ENCODE data around the gene RASSF9.

DNA sequence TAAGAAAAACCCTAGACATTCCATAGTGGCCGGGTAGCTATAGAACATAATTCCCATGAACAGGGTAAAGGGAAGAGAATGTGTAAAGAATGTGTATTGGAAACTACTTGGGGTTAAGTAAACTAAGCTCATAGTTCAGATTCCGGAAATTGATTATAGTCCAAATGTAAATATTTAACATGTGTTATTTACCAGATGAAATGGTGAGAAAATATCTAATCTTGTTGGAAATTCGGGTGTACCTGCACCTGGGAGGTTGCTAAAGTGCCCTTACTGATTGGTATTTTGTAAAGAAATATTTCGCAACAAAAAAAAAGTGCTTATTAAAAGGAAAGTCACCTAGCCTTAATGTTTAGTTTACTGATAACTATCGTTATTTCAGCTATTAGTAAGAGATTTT, 14.4 kb downstream of the RASSF9 start:
- TF ChIP-seq ASH2L (IDR thresholded peaks at IDR 0.05; ENCODE audit: borderline replicate concordance, low read depth) (no peak), NR2F1 (conservative IDR thresholded peaks at IDR 0.05) (no peak), PAX8 (IDR thresholded peaks at IDR 0.05) (no peak), RAD21 (IDR thresholded peaks at IDR 0.05; ENCODE audit: insufficient read depth, low read depth, low read length) (no peak), CHD2 (IDR thresholded peaks at IDR 0.05; ENCODE audit: borderline replicate concordance, low read depth, low read length) (no peak), SP1 (IDR thresholded peaks at IDR 0.05; ENCODE audit: low read depth, low read length) (no peak), RFX5 (IDR thresholded peaks at IDR 0.05; ENCODE audit: low read depth, low read length) (no peak), EP300 (IDR thresholded peaks at IDR 0.05; ENCODE audit: borderline replicate concordance in 1 of 2, control insufficient read depth in 1 of 2, low read depth in 2 of 2, low read length in 2 of 2) (no peak), POLR2A (IDR thresholded peaks at IDR 0.05; ENCODE audit: low read depth, low read length) (no peak), CEBPB (IDR thresholded peaks at IDR 0.05; ENCODE audit: borderline replicate concordance in 1 of 2, low read depth in 2 of 2, low read length in 2 of 2) (no peak)
- TF ChIP-seq, protein P1, sequence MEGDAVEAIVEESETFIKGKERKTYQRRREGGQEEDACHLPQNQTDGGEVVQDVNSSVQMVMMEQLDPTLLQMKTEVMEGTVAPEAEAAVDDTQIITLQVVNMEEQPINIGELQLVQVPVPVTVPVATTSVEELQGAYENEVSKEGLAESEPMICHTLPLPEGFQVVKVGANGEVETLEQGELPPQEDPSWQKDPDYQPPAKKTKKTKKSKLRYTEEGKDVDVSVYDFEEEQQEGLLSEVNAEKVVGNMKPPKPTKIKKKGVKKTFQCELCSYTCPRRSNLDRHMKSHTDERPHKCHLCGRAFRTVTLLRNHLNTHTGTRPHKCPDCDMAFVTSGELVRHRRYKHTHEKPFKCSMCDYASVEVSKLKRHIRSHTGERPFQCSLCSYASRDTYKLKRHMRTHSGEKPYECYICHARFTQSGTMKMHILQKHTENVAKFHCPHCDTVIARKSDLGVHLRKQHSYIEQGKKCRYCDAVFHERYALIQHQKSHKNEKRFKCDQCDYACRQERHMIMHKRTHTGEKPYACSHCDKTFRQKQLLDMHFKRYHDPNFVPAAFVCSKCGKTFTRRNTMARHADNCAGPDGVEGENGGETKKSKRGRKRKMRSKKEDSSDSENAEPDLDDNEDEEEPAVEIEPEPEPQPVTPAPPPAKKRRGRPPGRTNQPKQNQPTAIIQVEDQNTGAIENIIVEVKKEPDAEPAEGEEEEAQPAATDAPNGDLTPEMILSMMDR (IDR thresholded peaks at IDR 0.05 in 2 of 3, conservative IDR thresholded peaks at IDR 0.05 in 1 of 3; ENCODE audit: control insufficient read depth in 2 of 3, extremely low read depth in 1 of 3, insufficient read depth in 1 of 3, low read depth in 3 of 3, low read length in 3 of 3), result no peak
- TF ChIP-seq, protein P2, sequence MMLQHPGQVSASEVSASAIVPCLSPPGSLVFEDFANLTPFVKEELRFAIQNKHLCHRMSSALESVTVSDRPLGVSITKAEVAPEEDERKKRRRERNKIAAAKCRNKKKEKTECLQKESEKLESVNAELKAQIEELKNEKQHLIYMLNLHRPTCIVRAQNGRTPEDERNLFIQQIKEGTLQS (IDR thresholded peaks at IDR 0.05; ENCODE audit: borderline replicate concordance, extremely low read depth, low read depth, low read length), result no peak
- TF ChIP-seq, protein P3, sequence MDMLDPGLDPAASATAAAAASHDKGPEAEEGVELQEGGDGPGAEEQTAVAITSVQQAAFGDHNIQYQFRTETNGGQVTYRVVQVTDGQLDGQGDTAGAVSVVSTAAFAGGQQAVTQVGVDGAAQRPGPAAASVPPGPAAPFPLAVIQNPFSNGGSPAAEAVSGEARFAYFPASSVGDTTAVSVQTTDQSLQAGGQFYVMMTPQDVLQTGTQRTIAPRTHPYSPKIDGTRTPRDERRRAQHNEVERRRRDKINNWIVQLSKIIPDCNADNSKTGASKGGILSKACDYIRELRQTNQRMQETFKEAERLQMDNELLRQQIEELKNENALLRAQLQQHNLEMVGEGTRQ (IDR thresholded peaks at IDR 0.05; ENCODE audit: borderline replicate concordance, low read depth, low read length), result no peak
- TF ChIP-seq, protein P4, sequence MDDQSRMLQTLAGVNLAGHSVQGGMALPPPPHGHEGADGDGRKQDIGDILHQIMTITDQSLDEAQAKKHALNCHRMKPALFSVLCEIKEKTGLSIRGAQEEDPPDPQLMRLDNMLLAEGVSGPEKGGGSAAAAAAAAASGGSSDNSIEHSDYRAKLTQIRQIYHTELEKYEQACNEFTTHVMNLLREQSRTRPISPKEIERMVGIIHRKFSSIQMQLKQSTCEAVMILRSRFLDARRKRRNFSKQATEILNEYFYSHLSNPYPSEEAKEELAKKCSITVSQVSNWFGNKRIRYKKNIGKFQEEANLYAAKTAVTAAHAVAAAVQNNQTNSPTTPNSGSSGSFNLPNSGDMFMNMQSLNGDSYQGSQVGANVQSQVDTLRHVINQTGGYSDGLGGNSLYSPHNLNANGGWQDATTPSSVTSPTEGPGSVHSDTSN (IDR thresholded peaks at IDR 0.05; ENCODE audit: insufficient replicate concordance, low read depth, low read length), result no peak
